Neuronal stem cell (in vitro differentiated cells): ENCODE measurements around the gene NOLC1.

ENCODE experiments used
- DNase-seq: peaks from one replicate; pipeline ENCODE4 v3.0.0-alpha.2; 2013; ENCODE audit warnings: low spot score
- H2AFZ ChIP-seq: one replicate; pipeline ENCODE4 v1.6.1; 2013; ENCODE audit warnings: mild to moderate bottlenecking, low read length, inconsistent platforms
- H2AK5ac ChIP-seq: 2 replicates; pipeline ENCODE4 v1.6.1; 2013; ENCODE audit warnings: low read depth, mild to moderate bottlenecking, inconsistent platforms, low read length, moderate library complexity, mixed read lengths
- H2BK120ac ChIP-seq: 2 replicates; pipeline ENCODE4 v1.6.1; 2013; ENCODE audit warnings: low read depth, mild to moderate bottlenecking, inconsistent platforms, low read length, moderate library complexity, mixed read lengths
- H2BK12ac ChIP-seq: one replicate; pipeline ENCODE4 v1.6.1; 2013; ENCODE audit warnings: low read length, inconsistent platforms
- H2BK15ac ChIP-seq: 2 replicates; pipeline ENCODE4 v1.6.1; 2013; ENCODE audit warnings: mild to moderate bottlenecking, low read length, inconsistent platforms, mixed read lengths
- H2BK5ac ChIP-seq: one replicate; pipeline ENCODE4 v1.6.1; 2013; ENCODE audit warnings: inconsistent platforms, mild to moderate bottlenecking, low read length, moderate library complexity
- H3K14ac ChIP-seq: one replicate; pipeline ENCODE4 v1.6.1; 2013; ENCODE audit warnings: low read length, inconsistent platforms
- H3K18ac ChIP-seq: 2 replicates; pipeline ENCODE4 v1.6.1; 2013; ENCODE audit warnings: low read length, inconsistent platforms
- H3K23ac ChIP-seq: 2 replicates; pipeline ENCODE4 v1.6.1; 2013; ENCODE audit warnings: low read depth, mild to moderate bottlenecking, mixed read lengths, low read length, inconsistent platforms; ENCODE audit not compliant: poor library complexity
- H3K27ac ChIP-seq: replicated peaks from 3 replicates; pipeline ENCODE4 v1.5.1; 2013; ENCODE audit warnings: low read length, inconsistent platforms
- H3K27me3 ChIP-seq, 3 experiments: 2 replicates each; pipeline ENCODE4 v1.6.1; 2013; ENCODE audit warnings: low read length in 3 of 3, mild to moderate bottlenecking in 2 of 3, inconsistent platforms in 1 of 3, low read depth in 1 of 3, mixed read lengths in 1 of 3, moderate library complexity in 1 of 3; ENCODE audit not compliant: control insufficient read depth in 3 of 3, insufficient read depth in 3 of 3
- H3K36me3 ChIP-seq, 2 donors: replicated peaks in 1 of 2; 2 replicates each; pipeline ENCODE4 v1.6.1; 2013; ENCODE audit warnings: low read length in 2 of 2; ENCODE audit not compliant: control insufficient read depth in 2 of 2, insufficient read depth in 2 of 2
- H3K4ac ChIP-seq: 2 replicates; pipeline ENCODE4 v1.6.1; 2013; ENCODE audit warnings: inconsistent platforms, mild to moderate bottlenecking, low read length, moderate library complexity
- H3K4me1 ChIP-seq, 2 donors: 1 replicate in 1 of 2; 2 replicates in 1 of 2; pipeline ENCODE4 v1.6.1; 2013; ENCODE audit warnings: low read length in 2 of 2, low read depth in 1 of 2; ENCODE audit not compliant: control insufficient read depth in 2 of 2, insufficient read depth in 1 of 2
- H3K4me2 ChIP-seq: one replicate; pipeline ENCODE4 v1.6.1; 2013; ENCODE audit warnings: mild to moderate bottlenecking, low read length, inconsistent platforms; ENCODE audit not compliant: insufficient read depth, poor library complexity, severe bottlenecking
- H3K4me3 ChIP-seq, 2 donors: 2 replicates each; pipeline ENCODE4 v1.5.1; 2013; ENCODE audit warnings: low read length in 2 of 2, mild to moderate bottlenecking in 2 of 2, inconsistent platforms in 1 of 2, moderate library complexity in 1 of 2
- H3K79me1 ChIP-seq: one replicate; pipeline ENCODE4 v1.6.1; 2013; ENCODE audit warnings: low read depth, mild to moderate bottlenecking, inconsistent platforms, low read length, moderate library complexity
- H3K9ac ChIP-seq: one replicate; pipeline ENCODE4 v1.6.1; 2013; ENCODE audit warnings: mild to moderate bottlenecking, low read depth, low read length, inconsistent platforms; ENCODE audit not compliant: poor library complexity
- H3K9me3 ChIP-seq, 2 donors: replicated peaks in 1 of 2; 2 replicates each; pipeline versions ENCODE3 to v1.6.1; 2013; ENCODE audit warnings: low read length in 2 of 2, mild to moderate bottlenecking in 2 of 2, inconsistent platforms in 1 of 2, low read depth in 1 of 2, mixed read lengths in 1 of 2, moderate library complexity in 1 of 2; ENCODE audit not compliant: control insufficient read depth in 2 of 2, insufficient read depth in 1 of 2
- H4K8ac ChIP-seq: one replicate; pipeline ENCODE4 v1.6.1; 2013; ENCODE audit warnings: low read depth, mild to moderate bottlenecking, inconsistent platforms, low read length, moderate library complexity
- H4K91ac ChIP-seq: one replicate; pipeline ENCODE4 v1.6.1; 2013; ENCODE audit warnings: low read length, low read depth, mild to moderate bottlenecking, inconsistent platforms; ENCODE audit not compliant: poor library complexity
- WGBS, 2 donors: extraction: QIAGEN DNeasy Blood & Tissue Kit; methylation state at CpG; one replicate each; pipeline ENCODE4 v1.1.7; 2013; ENCODE audit warnings: missing lambda C conversion rate in 2 of 2, mixed read lengths in 1 of 2; ENCODE audit not compliant: insufficient read length in 2 of 2, insufficient replicate concordance in 1 of 2; ENCODE audit errors: extremely low coverage in 2 of 2; 5-methylcytosine and 5-hydroxymethylcytosine counted together

The NOLC1 gene

DNA sequence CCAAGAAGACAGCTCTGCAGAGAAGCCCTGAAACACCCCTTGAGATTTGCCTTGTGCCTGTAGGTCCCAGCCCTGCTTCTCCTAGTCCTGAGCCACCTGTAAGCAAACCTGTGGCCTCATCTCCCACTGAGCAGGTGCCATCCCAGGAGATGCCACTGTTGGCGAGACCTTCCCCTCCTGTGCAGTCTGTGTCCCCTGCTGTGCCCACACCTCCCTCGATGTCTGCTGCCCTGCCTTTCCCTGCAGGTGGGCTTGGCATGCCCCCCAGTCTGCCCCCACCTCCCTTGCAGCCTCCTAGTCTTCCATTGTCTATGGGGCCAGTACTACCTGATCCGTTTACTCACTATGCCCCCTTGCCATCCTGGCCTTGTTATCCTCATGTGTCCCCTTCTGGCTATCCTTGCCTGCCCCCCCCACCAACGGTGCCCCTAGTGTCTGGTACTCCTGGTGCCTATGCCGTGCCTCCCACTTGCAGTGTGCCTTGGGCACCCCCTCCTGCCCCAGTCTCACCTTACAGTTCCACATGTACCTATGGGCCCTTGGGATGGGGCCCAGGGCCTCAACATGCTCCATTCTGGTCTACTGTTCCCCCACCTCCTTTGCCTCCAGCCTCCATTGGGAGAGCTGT, 11.2 kb upstream of the NOLC1 start:
- no peak overlapping the region for H3K4me3 ChIP-seq
- no peaks in the 10 kb centered on the region for H3K27me3 ChIP-seq
- no peak overlapping the region for H2AK5ac ChIP-seq
- H3K4me1 ChIP-seq, result no peaks in the 10 kb centered on the region
- H3K27ac ChIP-seq, result no peak overlapping the region
- no peak overlapping the region for H3K23ac ChIP-seq
- peaks cover 0 to under 1% of the 10 kb centered on the region in 2 donors for H3K9me3 ChIP-seq
- H3K4me2 ChIP-seq, result no peak overlapping the region
- no peak overlapping the region for H2BK120ac ChIP-seq
- H2AFZ ChIP-seq, result no peak overlapping the region
- no peak overlapping the region for H4K91ac ChIP-seq
- no peak overlapping the region for H2BK12ac ChIP-seq
- H3K36me3 ChIP-seq, result peaks cover 64 to 79% of the 10 kb centered on the region in 2 donors
- H3K18ac ChIP-seq, result no peak overlapping the region
- DNase-seq, result no peak
- no peak overlapping the region for H4K8ac ChIP-seq
- H3K9ac ChIP-seq, result no peak overlapping the region
- H2BK15ac ChIP-seq, result no peak overlapping the region
- no peak overlapping the region for H3K4ac ChIP-seq
- no CpG with 5 or more reads among the region's 5 CpGs for WGBS, 2 donors
- peaks cover 4% of the 10 kb centered on the region for H3K79me1 ChIP-seq
- H2BK5ac ChIP-seq, result no peak overlapping the region
- no peak overlapping the region for H3K14ac ChIP-seq

DNA sequence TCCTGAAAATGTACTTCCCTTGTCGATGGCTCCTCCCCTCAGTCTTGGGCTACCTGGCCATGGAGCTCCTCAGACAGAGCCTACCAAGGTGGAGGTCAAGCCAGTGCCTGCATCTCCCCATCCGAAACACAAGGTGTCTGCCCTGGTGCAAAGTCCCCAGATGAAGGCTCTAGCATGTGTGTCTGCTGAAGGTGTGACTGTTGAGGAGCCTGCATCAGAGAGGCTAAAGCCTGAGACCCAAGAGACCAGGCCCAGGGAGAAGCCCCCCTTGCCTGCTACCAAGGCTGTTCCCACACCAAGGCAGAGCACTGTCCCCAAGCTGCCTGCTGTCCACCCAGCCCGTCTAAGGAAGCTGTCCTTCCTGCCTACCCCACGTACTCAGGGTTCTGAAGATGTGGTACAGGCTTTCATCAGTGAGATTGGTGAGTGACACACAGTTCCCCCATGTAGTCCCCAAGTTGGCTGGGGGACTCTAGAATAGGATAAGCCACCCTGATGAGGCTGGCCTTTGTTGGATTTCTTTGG, 10.5 kb upstream of the NOLC1 start:
- Histone ChIP-seq H3K23ac (no peak overlapping the region), H4K8ac (no peak overlapping the region), H3K4me3 (no peak overlapping the region), H3K79me1 (peaks cover 4% of the 10 kb centered on the region), H2AFZ (no peak overlapping the region), H3K9me3 (peaks cover 0 to 2% of the 10 kb centered on the region in 2 donors), H3K36me3 (peaks cover 69 to 85% of the 10 kb centered on the region in 2 donors), H3K27ac (no peak overlapping the region), H2BK15ac (no peak overlapping the region), H3K18ac (no peak overlapping the region), H2AK5ac (no peak overlapping the region), H3K4me2 (no peak overlapping the region), H2BK12ac (no peak overlapping the region), H3K4ac (no peak overlapping the region), H3K14ac (no peak overlapping the region), H3K27me3 (no peaks in the 10 kb centered on the region), H2BK120ac (no peak overlapping the region), H2BK5ac (no peak overlapping the region), H3K4me1 (no peaks in the 10 kb centered on the region), H4K91ac (no peak overlapping the region), H3K9ac (no peak overlapping the region)
- no CpG with 5 or more reads among the region's 4 CpGs for WGBS, 2 donors
- no peak for DNase-seq

DNA sequence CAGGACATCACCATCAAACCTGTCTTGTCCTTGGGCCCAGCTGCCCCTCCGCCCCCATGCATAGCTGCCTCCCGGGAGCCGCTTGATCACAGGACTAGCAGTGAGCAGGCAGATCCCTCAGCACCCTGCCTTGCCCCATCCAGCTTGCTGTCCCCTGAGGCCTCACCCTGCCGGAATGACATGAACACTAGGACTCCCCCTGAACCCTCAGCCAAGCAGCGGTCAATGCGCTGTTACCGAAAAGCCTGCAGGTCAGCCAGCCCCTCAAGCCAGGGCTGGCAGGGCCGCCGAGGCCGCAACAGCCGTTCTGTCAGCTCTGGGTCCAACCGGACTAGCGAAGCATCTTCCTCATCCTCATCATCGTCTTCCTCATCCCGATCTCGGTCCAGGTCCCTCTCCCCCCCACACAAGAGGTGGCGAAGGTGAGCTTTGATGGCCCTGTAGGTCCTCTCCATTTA, 5.2 kb upstream of the NOLC1 start:
- Histone ChIP-seq H2AFZ (no peak overlapping the region), H2AK5ac (no peak overlapping the region), H4K91ac (no peak overlapping the region), H3K4me1 (peaks cover 5% of the 10 kb centered on the region in 2 donors), H2BK15ac (no peak overlapping the region), H3K4ac (no peak overlapping the region), H2BK120ac (no peak overlapping the region), H3K14ac (no peak overlapping the region), H3K4me3 (no peak overlapping the region), H3K36me3 (peaks cover 52 to 80% of the 10 kb centered on the region in 2 donors), H3K23ac (peak overlapping the region; percentile 38), H3K9ac (no peak overlapping the region), H3K79me1 (no peaks in the 10 kb centered on the region), H3K4me2 (no peak overlapping the region), H3K9me3 (peaks cover 0 to 2% of the 10 kb centered on the region in 2 donors), H2BK12ac (no peak overlapping the region), H2BK5ac (no peak overlapping the region), H4K8ac (no peak overlapping the region), H3K27ac (no peak overlapping the region), H3K18ac (no peak overlapping the region), H3K27me3 (no peaks in the 10 kb centered on the region)
- no CpG with 5 or more reads among the region's 17 CpGs for WGBS, 2 donors
- no peak for DNase-seq

DNA sequence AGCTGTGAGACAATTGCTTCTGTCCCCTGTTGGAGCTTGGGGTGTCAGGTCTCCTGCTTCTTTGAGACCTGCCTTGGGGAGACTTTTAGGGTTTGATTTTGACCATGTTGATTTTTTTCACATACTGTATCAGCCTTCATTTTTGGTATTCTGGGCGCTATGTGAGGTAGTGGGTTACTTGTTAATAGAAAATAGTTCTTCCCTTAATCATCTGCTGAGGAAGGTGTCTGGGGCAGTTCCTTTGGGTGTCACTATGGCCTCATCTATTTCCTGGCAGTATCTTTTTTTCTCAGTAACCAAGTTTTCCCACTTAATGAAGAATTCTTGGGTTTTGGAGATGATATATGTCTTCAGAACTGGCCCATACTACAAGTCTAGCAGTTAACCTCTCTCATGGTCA, 4.6 kb upstream of the NOLC1 start:
- Histone ChIP-seq H4K91ac (no peak overlapping the region), H3K27me3 (no peaks in the 10 kb centered on the region), H2BK15ac (no peak overlapping the region), H3K14ac (no peak overlapping the region), H2AFZ (no peak overlapping the region), H3K18ac (no peak overlapping the region), H3K9ac (no peak overlapping the region), H3K36me3 (peaks cover 52 to 79% of the 10 kb centered on the region in 2 donors), H3K79me1 (peaks cover 3% of the 10 kb centered on the region), H3K9me3 (peaks cover 0 to 2% of the 10 kb centered on the region in 2 donors), H4K8ac (no peak overlapping the region), H2BK12ac (no peak overlapping the region), H3K4me3 (no peak overlapping the region), H2BK120ac (no peak overlapping the region), H3K4me1 (peaks cover 5 to 7% of the 10 kb centered on the region in 2 donors), H2AK5ac (no peak overlapping the region), H3K4ac (no peak overlapping the region), H2BK5ac (no peak overlapping the region), H3K27ac (no peak overlapping the region), H3K23ac (no peak overlapping the region), H3K4me2 (no peak overlapping the region)
- no peak for DNase-seq
- no CpG with 5 or more reads among the region's 1 CpG for WGBS, 2 donors
